DMS53 (cell line): ENCODE results near the gene PLD4.

Experiments
- DNase-seq: peaks from one replicate; lab custom pipeline; 2025; lab: John Stamatoyannopoulos, UW

Gene PLD4

DNA sequence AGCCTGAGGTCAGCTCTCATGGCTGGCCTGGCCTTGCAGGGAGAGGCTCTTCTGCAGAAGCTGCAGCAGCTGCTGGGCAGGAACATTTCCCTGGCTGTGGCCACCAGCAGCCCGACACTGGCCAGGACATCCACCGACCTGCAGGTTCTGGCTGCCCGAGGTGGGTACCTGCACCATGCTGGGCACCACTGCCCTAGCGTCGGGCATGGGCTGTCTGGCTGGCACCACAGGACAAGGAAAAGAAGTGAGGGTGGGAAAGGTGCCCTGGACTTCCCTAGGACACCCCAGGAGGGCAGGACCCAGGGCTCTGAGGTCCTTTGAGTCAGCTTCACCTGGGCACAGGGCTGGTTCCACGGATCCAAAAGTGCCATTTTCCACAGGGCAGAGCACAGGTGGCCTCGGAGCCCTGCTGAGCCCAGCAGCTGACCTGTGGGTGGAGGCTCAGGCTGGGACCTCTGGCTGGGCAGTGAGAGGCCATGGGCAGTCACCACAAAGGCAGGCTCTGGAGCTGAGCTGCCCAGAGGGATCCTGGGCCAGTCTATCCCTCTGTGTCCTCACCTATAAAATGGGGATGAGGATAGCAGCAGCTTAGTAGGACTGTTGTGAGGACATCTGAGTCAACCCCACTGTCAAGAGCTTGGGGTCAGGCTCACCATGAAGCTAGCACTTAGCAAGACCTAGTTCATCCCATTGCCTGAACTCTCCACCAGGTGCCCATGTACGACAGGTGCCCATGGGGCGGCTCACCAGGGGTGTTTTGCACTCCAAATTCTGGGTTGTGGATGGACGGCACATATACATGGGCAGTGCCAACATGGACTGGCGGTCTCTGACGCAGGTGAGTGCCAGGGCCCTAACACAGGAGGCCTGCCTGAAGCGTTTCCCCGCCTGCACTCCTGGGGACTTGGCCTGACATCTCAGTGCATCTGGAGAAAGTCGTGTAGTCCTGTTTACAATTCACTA is 4.9 kb downstream of the PLD4 start:
- DNase-seq = no peak

DNA sequence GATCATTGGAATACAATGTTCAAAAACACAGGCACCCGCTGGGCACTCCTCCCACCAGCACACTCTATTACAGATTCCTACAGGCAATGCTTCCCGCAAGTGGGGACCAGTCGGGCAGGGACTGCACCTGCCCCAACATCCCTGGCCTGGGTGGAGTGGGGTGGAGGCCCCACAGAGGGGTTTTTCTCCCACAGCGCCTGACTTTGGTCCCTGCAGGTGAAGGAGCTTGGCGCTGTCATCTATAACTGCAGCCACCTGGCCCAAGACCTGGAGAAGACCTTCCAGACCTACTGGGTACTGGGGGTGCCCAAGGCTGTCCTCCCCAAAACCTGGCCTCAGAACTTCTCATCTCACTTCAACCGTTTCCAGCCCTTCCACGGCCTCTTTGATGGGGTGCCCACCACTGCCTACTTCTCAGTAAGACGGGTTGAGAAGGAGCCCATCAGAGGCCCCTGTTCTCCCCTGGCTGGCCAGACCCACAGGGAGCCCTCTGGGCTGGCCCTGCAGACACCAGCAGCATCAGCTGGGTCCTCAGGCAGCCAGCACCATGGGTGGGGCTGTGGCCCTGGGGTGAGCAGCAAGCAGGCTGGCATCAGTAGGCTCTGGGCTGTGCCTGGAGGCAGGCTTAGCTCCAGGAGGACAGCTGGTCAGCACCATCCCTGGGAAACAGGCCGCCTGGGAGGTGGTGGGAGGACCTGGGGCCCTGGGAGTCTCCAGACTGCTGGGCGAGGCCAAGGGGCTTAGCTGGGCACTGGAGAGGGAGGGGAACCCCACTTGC is 6.0 kb downstream of the PLD4 start:
- DNase-seq = no peak

DNA sequence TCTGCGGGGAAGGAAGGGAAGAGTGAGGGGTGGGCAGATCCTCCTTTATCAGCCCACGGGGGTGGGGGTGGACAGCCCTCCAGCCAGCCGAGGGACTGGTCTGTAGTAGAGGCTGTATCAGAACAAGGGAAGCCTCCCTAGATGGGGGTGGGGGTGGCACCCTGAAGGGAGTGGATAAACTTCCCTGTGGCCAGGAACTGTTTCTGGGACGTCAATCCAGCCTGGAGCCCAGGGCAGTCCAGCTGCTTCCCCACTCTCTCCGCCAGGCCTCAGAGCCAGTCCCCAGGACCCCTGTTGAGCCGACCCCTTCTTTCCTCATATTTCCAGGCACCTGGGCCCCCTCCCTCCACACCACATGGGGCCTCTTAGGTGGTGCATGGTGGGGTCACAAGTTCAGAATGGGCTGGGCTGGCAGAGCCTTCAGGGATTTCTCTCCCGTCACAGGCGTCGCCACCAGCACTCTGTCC is 6.7 kb downstream of the PLD4 start:
- no peak for DNase-seq

DNA sequence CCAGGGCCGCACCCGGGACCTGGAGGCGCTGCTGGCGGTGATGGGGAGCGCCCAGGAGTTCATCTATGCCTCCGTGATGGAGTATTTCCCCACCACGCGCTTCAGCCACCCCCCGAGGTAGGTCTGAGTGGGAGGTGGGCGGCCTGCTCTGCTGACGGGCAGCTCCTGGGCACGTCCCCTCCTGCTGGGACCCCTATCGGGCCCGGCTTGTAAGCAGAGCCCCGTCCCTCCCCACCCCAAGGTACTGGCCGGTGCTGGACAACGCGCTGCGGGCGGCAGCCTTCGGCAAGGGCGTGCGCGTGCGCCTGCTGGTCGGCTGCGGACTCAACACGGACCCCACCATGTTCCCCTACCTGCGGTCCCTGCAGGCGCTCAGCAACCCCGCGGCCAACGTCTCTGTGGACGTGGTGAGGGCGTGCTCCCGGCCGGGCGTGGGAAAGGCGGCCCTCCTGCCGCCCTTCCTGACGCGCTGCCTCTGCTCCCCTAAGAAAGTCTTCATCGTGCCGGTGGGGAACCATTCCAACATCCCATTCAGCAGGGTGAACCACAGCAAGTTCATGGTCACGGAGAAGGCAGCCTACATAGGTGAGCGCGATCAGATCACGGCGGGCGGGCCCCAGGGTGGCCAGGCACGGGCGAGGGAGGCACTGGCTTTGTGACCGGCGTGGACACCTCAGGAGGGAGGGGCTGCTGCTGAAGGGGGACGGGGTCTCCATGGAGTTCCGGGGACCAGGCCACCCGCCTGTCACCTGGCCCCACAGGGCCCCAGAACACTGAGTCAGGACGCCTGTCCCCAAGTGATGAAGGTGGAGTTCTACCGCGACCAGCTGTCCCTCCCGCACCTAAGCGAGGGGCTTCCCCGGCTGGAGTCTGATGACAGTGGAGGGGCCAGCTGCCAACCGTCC is 7.3 kb downstream of the PLD4 start:
- DNase-seq = peak; percentile 34

DNA sequence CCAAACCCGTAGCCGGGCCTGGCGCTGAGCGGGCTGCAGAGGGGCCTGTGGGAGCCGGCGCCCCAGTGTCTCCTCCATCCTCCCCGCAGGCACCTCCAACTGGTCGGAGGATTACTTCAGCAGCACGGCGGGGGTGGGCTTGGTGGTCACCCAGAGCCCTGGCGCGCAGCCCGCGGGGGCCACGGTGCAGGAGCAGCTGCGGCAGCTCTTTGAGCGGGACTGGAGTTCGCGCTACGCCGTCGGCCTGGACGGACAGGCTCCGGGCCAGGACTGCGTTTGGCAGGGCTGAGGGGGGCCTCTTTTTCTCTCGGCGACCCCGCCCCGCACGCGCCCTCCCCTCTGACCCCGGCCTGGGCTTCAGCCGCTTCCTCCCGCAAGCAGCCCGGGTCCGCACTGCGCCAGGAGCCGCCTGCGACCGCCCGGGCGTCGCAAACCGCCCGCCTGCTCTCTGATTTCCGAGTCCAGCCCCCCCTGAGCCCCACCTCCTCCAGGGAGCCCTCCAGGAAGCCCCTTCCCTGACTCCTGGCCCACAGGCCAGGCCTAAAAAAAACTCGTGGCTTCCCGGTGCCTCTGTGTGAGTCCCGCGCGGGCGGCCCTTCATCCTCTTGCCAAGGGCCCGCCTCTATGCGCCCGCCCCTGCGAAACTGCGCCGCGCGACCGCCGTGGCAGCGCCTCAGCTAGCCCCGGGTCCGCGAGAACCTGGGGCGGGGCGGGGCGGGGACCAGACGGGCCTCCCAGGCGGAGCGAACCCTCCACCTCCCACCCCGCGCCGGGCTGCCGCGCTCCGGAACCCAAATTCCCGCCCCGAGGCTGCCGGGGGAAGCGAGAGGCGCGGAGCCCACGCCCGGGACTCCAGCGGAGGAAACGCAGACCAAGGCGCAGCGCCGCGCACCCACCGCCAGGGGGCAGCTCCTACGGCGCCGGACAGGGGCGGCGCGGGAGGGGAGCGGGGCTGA is 8.3 kb downstream of the PLD4 start:
- DNase-seq = peak; percentile 81

DNA sequence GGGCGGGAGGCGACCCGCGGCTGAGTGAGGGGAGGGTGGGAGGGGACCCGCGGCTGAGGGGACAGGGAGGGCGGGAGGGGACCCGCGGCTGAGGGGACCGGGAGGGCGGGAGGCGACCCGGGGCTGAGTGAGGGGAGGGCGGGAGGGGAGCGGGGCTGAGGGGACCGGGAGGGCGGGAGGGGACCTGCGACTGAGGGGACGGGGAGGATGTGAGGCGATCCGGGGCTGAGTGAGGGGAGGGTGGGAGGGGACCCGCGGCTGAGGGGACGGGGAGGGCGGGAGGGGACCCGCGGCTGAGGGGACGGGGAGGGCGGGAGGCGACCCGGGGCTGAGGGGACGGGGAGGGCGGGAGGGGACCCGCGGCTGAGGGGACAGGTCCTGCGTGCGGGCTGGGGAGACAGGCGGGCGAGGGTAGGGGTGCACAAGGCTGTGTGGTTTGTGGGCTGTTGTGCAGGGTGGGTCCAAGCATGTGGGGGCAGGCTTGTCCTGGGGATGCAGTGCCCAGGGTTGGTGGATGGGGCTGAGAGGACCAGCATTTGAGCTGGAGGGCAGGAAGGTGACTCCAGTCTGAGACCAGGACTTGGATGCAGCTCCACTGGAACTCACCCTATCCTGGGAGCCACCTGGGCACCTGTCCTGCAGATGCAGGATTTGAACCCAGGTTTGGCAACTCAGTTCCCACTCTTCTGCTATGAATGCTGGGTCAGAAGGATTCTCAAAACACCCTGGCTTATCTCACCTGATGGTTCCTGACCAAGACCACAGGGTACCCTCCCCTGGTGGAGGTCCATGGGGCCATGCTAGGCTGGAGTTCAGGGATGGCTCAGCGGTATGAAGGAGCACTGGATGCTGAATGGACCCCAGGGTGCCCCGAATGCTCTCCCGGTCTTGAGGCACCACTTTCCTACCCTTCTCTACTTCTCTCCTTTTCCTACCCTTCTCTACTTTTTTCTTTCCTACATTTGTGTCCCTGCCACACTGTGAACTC is 9.4 kb downstream of the PLD4 start:
- no peak for DNase-seq

DNA sequence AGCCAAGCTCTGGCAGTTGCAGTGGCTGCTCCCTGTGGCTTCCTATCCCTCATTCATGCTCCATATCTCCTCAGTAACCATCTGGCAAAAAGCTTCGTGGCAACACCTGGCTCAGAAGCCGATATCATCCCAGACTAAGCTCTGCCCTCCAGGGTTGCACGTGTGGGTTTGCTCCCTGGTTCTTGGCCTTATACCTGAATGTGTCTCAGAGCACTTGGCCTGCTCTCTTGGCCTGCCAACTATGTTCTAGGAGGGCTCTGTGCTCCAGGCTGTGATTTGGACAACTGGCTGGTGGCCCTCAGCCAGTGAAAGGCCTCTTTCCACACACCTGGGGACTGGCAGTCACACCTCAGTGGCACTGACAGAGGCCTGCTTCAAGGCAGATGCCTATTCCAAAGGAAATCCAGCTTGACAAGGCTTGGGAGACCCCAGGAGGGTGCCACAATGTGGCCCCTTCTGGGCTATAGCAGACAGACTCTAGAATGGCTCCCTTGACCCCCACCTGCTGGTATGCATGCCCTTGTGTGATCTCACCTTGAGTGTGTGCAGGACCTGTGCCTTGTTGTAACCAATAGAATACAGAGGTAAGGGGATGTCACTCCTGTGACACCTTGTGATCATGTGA is 10.5 kb downstream of the PLD4 start:
- DNase-seq = no peak

DNA sequence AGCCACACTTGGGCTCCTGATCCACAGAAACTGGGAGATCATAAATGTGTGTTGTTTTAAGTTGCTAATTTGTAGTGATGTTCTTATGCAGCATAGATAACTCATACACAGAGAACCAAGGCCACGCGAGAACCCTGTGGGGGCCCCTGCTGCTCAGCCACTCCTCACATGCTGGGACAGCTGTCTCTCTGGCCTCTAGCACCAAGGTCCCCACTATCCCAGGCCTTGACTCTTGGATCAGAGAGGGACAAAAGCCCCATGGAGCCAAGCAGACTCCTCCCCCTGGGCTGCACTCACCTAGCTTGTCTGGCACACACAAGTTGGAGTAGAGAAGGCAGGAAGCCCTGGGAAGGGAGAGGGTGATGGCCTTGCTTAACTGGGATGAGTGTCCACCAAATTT is 11.3 kb downstream of the PLD4 start:
- no peak for DNase-seq

DNA sequence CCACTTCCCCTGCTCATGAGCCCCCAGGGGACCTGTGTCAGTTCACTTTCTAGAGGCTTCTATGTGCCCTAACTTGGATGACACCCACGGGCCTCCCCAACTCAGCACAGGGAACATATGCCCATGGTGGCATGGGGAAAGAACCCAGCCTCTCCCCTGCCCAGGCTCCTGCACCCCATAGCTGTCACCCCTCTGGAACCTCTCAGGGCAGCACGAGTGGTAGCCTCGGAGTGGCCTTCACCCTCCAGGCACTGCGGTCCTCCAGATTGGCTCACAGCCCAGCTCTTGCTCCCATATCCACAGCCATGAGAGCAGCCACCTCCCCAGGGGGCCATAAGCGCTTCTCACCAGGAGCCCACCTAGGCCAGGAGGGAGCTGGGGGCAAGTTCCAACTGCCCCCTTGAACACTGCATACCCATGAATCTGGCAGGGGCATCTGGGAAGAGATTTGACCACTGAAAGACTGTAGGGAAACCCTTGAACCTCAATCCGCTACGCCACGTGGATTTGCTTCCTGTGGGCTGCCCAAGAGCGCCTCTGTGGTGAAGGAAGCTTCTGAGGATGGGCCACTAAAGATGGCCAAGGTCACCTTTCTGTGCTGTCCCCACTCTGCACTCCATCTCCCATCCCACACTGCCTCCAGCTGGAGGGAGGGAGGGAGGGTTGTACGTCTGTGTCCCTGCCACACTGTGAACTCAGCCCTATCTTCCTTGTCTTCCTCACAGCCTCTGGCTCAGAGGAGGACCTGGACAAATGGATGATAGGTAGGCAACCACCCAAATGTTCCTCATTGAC is 11.9 kb downstream of the PLD4 start:
- DNase-seq = no peak

DNA sequence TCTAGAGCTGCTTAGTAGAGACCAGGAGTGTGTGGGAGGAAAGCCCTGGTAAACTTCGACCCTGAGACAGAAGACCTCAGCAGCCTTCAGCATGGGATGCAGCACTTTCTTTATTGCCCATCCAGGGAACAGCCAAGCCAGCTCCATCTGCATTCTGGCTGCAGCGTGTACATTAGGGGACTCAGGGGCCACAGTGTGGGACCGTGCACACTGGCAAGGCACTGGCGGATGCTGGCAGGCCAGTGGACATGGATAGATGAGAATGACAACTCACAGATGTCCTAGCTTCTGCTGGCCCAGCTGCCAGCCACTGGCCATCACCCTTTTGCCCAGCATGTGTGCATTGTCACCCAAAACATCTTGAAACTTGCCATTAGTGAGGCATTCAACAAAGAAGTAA is 12.5 kb downstream of the PLD4 start:
- DNase-seq = no peak

DNA sequence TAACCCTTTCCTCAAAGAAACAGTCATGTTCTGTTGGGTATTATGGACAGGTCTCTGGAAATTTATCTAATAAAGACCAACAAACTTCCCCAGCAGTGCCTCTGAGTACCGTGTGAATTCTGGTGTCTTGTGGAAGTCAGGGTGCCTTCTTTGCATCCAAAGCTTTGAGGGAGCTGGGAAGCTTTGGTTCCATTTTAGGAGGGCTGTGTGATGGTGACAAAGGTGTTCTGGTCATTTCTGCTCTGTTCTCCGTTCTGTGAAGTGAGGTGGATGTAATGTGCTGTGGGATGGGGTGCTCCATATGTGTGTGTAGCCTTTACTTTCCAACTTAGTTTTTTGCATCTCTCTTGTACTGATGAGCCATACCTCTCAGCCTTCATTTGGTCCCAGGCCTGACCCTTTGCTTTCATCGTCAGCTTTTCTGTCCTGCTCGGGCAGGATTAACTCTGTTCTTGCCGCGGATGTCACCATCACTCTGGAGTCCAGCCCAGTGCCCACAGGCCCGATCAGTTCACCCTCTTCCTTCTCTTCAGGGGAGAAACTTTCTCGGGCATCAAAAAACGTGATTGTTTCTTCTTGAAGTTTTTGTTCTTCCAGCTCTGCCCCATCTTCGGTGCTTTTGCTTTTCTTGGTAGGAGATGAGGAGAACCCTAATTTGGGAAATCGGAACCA is 13.2 kb downstream of the PLD4 start:
- no peak for DNase-seq

DNA sequence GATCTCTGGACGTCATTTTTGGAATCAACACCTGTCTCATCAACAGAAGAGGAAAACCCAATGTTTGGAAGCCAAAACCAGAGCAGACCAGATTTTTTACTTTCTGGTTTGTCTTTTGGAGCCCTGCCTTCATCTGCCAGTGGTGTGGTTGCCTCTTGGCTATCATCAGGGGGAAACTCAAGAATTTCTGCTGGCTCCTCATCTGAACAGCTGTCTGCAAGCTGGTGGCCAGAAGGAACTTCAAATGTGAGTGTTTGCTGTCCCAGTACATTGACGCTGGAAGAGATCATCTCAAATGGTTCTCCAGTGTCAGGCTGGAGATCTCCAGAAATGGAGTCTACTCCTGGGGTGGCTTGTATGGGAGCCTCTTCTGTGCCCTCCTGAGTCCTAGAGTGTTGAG is 13.8 kb downstream of the PLD4 start:
- DNase-seq = peak; percentile 23

DNA sequence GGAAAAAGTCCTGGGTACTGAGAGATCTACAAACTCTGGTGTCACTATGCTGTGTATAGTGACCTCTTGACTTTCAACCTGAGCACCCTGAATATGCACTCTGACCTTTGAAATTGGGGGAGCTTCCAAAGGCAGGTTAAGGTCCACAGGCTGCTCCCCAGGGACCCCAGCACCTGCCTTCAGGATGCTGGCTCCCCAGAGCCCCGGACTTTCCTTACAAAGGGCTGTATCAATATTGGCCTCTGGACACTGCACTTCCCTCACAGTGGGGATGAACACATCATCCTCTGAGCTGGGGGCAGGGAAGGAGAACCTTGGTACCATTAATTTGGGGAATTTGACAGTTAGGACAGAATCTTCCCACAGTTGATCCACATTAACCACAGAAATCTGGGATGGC is 14.3 kb downstream of the PLD4 start:
- no peak for DNase-seq

DNA sequence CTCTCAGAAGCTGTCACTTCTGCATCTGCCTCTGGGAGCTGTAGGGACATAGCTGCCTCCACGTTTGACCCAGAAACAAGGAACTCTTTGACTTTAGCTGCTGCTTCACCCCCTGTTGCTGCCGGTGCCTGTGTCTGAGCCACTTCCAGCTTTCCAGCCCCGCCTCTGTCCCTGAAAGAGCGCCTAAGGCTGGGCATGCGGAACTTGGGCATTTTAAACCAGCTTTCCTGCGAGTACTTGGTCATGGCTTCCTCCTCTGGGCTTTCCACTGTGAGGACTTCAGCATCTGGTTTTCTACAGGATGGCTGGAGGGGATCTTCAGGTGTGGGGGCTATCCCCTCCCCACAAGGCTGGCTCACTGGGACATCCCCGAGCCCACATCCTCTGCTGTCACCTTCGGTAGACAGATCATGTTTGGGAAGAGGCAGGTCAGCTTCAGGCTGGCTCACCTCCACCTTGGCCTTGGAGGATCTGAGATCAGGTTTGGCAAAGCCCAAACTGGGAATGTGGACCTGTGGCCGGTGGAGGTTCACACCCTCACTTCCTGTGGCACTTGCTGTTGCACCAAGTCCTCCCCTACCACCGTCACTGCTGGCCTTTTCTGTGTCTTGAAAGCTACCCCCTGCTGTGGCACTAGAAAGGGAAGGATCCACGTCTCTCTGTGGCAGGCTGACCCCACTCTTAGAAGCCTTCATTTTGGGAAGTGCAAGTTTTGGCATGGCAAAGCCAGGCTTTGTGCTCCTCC is 15.2 kb downstream of the PLD4 start:
- DNase-seq = no peak

DNA sequence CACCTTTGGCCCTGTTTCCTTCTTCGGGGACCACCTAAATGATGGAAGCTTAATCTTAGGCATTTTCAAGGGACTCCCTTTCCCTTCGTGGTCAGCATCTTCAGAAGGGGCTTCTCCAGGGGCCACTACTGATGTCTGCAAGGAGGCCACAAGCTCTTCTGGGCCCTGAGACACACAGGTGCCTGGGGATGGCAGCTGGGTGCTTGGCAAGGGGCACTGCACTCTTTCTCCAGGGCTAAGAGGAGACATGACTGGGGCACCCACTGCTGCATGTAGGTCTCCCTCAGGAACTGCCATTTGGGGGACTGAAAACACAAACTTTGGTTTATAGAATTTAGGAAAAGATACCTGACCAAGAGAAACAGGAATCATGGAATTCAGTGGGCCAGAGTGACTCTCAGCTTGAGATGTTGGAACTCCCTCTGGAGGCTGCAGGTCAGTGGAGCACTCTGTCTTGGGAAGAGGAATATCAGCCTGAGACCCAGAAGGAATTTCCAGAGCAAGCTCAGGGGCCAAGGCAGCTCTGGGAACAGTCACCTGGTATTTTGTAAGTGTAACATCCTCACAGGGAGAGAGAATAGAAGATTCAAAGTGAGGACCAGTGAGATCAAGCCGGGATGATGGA is 16.0 kb downstream of the PLD4 start:
- DNase-seq = peak; percentile 22
